ENCODE data around the gene TMEM132D. TPM values are rescaled to one million over a fixed set of nuclear protein-coding genes. Genes with fewer than 3 reads are reported as not detected.

TMEM132D gene
- total RNA-seq, 1 donor from 2014 or later, result 1.1 TPM

- H3K4me3 Mint-ChIP-seq, result no peak overlapping the region
- no peaks in the 10 kb centered on the region for H3K79me2 ChIP-seq (ENCODE audit: low read depth)
- no peak for DNase-seq (ENCODE audit: low spot score)
- H3K4me2 ChIP-seq, result no peak overlapping the region
- H2AFZ ChIP-seq (replicated peaks), result no peak overlapping the region
- H3F3A ChIP-seq (ENCODE audit: low read depth), result no peaks in the 10 kb centered on the region
- TF ChIP-seq EZH2phosphoT487 (IDR thresholded peaks at IDR 0.05) (no peak), EZH2 (IDR thresholded peaks at IDR 0.05) (no peak), CTCF (IDR thresholded peaks at IDR 0.05) (no peak)
- H3K36me3 Mint-ChIP-seq, result peaks cover 6% of the 10 kb centered on the region
- no peaks in the 10 kb centered on the region for H3K9me3 Mint-ChIP-seq
- H3K27me3 ChIP-seq, result no peaks in the 10 kb centered on the region
- no peaks in the 10 kb centered on the region for H3K36me3 ChIP-seq
- no peaks in the 10 kb centered on the region for H3K9me3 ChIP-seq (ENCODE audit: low read depth)
- no peaks in the 10 kb centered on the region for H4K20me1 ChIP-seq (ENCODE audit: low read depth)
- H3K4me3 ChIP-seq, result no peak overlapping the region
- H3K27ac Mint-ChIP-seq, result no peak overlapping the region
- H3K27me3 Mint-ChIP-seq (ENCODE audit: insufficient read depth, low read depth), result peaks cover 3% of the 10 kb centered on the region
- H3K4me1 Mint-ChIP-seq, result peaks cover 8% of the 10 kb centered on the region
- no peak overlapping the region for H3K9ac ChIP-seq
- no peak overlapping the region for H3K27ac ChIP-seq
- no peaks in the 10 kb centered on the region for H3K4me1 ChIP-seq
Observed at GRCh38 chr12:129819391-129819790, 84.4 kb downstream of the TMEM132D start.

GRCh38 chr12:129815846-129816245 is 88.0 kb downstream of the TMEM132D start:
- H3K9me3 ChIP-seq (ENCODE audit: low read depth), result no peaks in the 10 kb centered on the region
- H3K27ac Mint-ChIP-seq, result no peak overlapping the region
- H3K4me3 Mint-ChIP-seq, result no peak overlapping the region
- no peak overlapping the region for H2AFZ ChIP-seq (replicated peaks)
- H3K36me3 ChIP-seq, result no peaks in the 10 kb centered on the region
- no peak overlapping the region for H3K27ac ChIP-seq
- H3K4me2 ChIP-seq, result no peak overlapping the region
- H3F3A ChIP-seq (ENCODE audit: low read depth), result no peaks in the 10 kb centered on the region
- peaks cover 2% of the 10 kb centered on the region for H3K27me3 Mint-ChIP-seq (ENCODE audit: insufficient read depth, low read depth)
- no peak for TF ChIP-seq EZH2phosphoT487 (IDR thresholded peaks at IDR 0.05)
- no peak for TF ChIP-seq CTCF (IDR thresholded peaks at IDR 0.05)
- no peak for TF ChIP-seq EZH2 (IDR thresholded peaks at IDR 0.05)
- no peaks in the 10 kb centered on the region for H3K27me3 ChIP-seq
- peaks cover under 1% of the 10 kb centered on the region for H3K36me3 Mint-ChIP-seq
- no peak for DNase-seq (ENCODE audit: low spot score)
- H3K4me3 ChIP-seq, result no peak overlapping the region
- H3K4me1 ChIP-seq, result no peaks in the 10 kb centered on the region
- H3K4me1 Mint-ChIP-seq, result peaks cover 2% of the 10 kb centered on the region
- H3K79me2 ChIP-seq (ENCODE audit: low read depth), result no peaks in the 10 kb centered on the region
- H3K9me3 Mint-ChIP-seq, result no peaks in the 10 kb centered on the region
- H3K9ac ChIP-seq, result no peak overlapping the region
- H4K20me1 ChIP-seq (ENCODE audit: low read depth), result no peaks in the 10 kb centered on the region

GRCh38 chr12:129811963-129812362 is 91.9 kb downstream of the TMEM132D start:
- Histone ChIP-seq H3K4me2 (no peak overlapping the region), H3K79me2 (ENCODE audit: low read depth) (no peaks in the 10 kb centered on the region), H3K9ac (no peak overlapping the region), H3K36me3 (no peaks in the 10 kb centered on the region), H2AFZ (replicated peaks) (no peak overlapping the region), H3K9me3 (ENCODE audit: low read depth) (no peaks in the 10 kb centered on the region), H4K20me1 (ENCODE audit: low read depth) (no peaks in the 10 kb centered on the region), H3K27ac (no peak overlapping the region), H3F3A (ENCODE audit: low read depth) (no peaks in the 10 kb centered on the region), H3K4me1 (no peaks in the 10 kb centered on the region), H3K4me3 (no peak overlapping the region), H3K27me3 (no peaks in the 10 kb centered on the region)
- peaks cover 3% of the 10 kb centered on the region for H3K9me3 Mint-ChIP-seq
- TF ChIP-seq EZH2 (IDR thresholded peaks at IDR 0.05), result no peak
- TF ChIP-seq CTCF (IDR thresholded peaks at IDR 0.05), result no peak
- TF ChIP-seq EZH2phosphoT487 (IDR thresholded peaks at IDR 0.05), result no peak
- H3K27me3 Mint-ChIP-seq (ENCODE audit: insufficient read depth, low read depth), result no peaks in the 10 kb centered on the region
- peaks cover 8% of the 10 kb centered on the region for H3K36me3 Mint-ChIP-seq
- peaks cover 2% of the 10 kb centered on the region for H3K4me1 Mint-ChIP-seq
- DNase-seq (ENCODE audit: low spot score), result no peak
- H3K4me3 Mint-ChIP-seq, result no peak overlapping the region
- no peak overlapping the region for H3K27ac Mint-ChIP-seq
